Measurements from ENCODE around the gene ZNF277.
"Not testable (repeated sequence)": the region's sequence is repeated elsewhere in the genome, so short reads cannot be mapped to it uniquely, and the experiment has no call there.

Gene ZNF277

DNA sequence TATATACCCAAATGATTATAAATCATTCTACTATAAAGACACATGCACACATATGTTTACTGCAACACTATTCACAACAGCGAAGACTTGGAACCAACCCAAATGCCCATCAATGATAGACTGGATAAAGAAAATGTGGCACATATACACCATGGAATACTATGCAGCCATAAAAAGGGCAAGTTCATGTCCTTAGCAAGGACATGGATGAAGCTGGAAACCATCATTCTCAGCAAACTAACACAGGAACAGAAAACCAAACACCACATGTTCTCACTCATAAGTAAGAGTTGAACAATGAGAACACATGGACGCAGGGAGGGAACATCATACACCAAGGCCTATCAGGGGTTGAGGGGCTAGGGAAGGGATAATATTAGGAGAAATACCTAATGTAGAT lies 110.3 kb downstream of the ZNF277 start:
- DNase-seq (ENCODE audit: low read depth, low spot score): not testable (repeated sequence)

DNA sequence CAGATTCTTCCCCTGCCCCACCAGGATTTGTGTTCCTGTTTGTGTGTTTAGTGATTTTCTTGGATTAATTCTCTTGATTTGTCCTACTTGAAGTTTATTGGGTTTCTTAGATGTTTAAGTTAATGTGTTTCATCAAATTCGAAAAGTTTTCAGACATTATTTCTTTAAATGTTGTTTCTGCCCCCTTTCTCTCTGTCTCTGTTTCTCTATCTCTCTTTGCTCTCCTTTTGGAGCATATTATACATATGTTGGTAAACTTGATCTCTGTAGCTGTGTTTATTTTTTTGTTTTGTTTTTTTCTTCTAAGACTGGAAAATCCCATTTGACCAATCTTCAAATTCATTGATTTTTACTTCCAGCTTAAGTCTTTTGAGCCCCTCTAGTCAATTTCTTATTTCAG lies 115.6 kb downstream of the ZNF277 start:
- DNase-seq (ENCODE audit: low read depth, low spot score): no peak
- H3K4me3 ChIP-seq (ENCODE audit: low read length): no peak overlapping the region

More for the DNA sequence above, 110.3 kb downstream of the ZNF277 start:
- H3K4me3 ChIP-seq (ENCODE audit: low read length): not testable (repeated sequence)

GRCh38 chr7:112327566-112327965 lies 121.1 kb downstream of the ZNF277 start:
- DNase-seq (ENCODE audit: low read depth, low spot score): no peak
- no peak overlapping the region for H3K4me3 ChIP-seq (ENCODE audit: low read length)

GRCh38 chr7:112331492-112331891 lies 125.0 kb downstream of the ZNF277 start:
- DNase-seq (ENCODE audit: low read depth, low spot score): no peak
- no peak overlapping the region for H3K4me3 ChIP-seq (ENCODE audit: low read length)

- H3K4me3 ChIP-seq (ENCODE audit: low read length): no peak overlapping the region
- DNase-seq (ENCODE audit: low read depth, low spot score): peak; percentile 25
These were observed 127.9 kb downstream of the ZNF277 start for GRCh38 chr7:112334366-112334765.

GRCh38 chr7:112336261-112336660 lies 129.8 kb downstream of the ZNF277 start:
- no peak overlapping the region for H3K4me3 ChIP-seq (ENCODE audit: low read length)
- no peak for DNase-seq (ENCODE audit: low read depth, low spot score)

DNA sequence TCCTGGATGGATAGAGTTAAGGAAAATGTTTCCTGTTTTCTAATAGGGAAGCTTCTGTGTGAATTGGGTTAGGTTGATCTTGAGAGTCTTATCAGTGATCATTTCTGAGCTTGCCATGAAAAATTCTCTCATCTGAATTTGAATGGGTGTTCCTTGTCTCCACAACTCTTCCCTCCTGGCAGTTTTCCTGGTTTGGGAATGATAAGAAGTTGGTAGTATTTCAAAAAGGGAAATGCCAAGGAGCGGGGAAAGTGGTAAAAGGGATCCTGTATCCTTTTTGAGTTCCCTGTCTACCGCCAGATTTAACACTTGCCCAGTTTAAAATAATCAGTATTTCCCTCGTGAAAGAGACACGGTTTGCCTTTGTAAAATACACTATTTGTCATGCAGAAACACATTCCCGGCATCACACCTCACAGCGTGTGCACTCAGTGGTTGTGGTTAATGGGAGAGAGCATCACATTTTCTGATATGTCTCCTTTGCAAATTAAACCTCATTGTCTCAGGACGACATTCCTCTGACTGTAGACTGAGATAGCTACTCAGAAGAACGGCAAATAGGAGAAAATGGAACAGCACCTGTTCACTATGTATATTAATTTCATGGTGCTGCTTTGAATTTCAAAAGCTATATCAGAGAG lies 130.6 kb downstream of the ZNF277 start:
- no peak overlapping the region for H3K4me3 ChIP-seq (ENCODE audit: low read length)
- DNase-seq (ENCODE audit: low read depth, low spot score): no peak

- no peak overlapping the region for H3K4me3 ChIP-seq (ENCODE audit: low read length)
- DNase-seq (ENCODE audit: low read depth, low spot score): no peak
These were observed 131.4 kb downstream of the ZNF277 start for GRCh38 chr7:112337892-112338291.

- no peak for DNase-seq (ENCODE audit: low read depth, low spot score)
- H3K4me3 ChIP-seq (ENCODE audit: low read length): no peak overlapping the region
These were observed 132.3 kb downstream of the ZNF277 start for GRCh38 chr7:112338786-112339185.

DNA sequence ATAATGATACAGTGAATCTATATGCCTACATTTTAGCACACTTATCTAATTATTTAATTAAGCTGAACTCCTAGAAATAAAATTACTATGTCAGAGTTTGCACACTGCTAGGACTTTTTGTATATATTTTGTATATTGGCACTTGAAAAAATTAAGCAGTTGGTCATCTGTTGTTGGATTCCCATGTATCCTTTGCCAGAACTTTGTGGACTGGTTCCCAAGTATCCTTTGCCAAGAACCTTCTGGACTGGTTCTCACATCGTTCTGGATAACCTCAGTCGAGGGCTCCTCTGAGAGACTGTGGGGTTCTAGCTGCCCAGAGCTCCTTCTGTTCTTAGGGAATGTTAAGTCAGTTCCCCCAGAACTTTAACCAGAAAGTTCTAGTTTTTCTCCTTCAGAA lies 135.0 kb downstream of the ZNF277 start:
- DNase-seq (ENCODE audit: low read depth, low spot score): no peak
- no peak overlapping the region for H3K4me3 ChIP-seq (ENCODE audit: low read length)

- no peak overlapping the region for H3K4me3 ChIP-seq (ENCODE audit: low read length)
- DNase-seq (ENCODE audit: low read depth, low spot score): no peak
These were observed 140.0 kb downstream of the ZNF277 start for GRCh38 chr7:112346381-112347060.

- H3K4me3 ChIP-seq (ENCODE audit: low read length): no peak overlapping the region
- no peak for DNase-seq (ENCODE audit: low read depth, low spot score)
These were observed 140.6 kb downstream of the ZNF277 start for GRCh38 chr7:112347088-112347487.

DNA sequence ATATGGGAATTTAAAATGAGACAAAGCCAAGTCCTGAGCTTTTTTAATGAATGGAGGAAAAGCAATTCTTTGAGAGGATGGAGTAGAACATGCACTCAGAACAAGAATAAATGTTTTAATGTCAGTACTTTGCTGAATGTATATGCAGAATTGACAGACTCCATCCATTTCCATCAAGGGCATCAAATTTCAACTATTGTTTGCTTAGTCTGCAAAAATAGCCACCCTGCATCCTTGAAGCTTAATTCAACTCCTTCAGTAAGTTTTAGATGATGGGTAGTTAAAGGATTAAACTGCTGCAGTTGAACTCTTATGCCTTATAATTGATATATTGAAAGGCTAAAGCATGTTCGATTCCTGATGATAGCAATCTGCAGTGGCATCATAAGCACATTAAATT lies 144.1 kb downstream of the ZNF277 start:
- DNase-seq (ENCODE audit: low read depth, low spot score): no peak
- no peak overlapping the region for H3K4me3 ChIP-seq (ENCODE audit: low read length)

GRCh38 chr7:112356596-112356995 lies 150.1 kb downstream of the ZNF277 start:
- DNase-seq (ENCODE audit: low read depth, low spot score): no peak
- no peak overlapping the region for H3K4me3 ChIP-seq (ENCODE audit: low read length)

DNA sequence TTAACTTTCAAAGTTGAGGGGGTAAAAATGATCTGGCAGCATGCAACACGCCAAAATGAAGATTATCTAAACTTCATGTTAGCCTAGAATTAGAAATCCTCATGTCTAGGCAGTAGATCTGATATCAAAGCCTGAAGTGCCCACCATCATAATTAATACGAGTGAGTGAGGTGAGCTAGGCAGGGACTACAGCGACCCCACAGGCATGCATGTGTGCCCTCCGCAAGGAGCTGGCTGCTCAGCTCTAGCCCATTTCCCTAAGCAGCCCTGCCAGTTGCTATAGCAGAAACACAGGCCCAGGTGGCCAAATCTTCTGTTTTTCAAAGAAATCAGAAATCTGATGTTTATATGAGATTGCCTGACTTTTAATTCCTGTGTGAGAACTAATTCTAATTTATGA lies 150.6 kb downstream of the ZNF277 start:
- DNase-seq (ENCODE audit: low read depth, low spot score): no peak
- H3K4me3 ChIP-seq (ENCODE audit: low read length): no peak overlapping the region

GRCh38 chr7:112358513-112358912 lies 152.0 kb downstream of the ZNF277 start:
- DNase-seq (ENCODE audit: low read depth, low spot score): no peak
- H3K4me3 ChIP-seq (ENCODE audit: low read length): no peak overlapping the region

- DNase-seq (ENCODE audit: low read depth, low spot score): no peak
These were observed 152.6 kb downstream of the ZNF277 start for GRCh38 chr7:112359086-112359485.

GRCh38 chr7:112360681-112361080 lies 154.2 kb downstream of the ZNF277 start:
- no peak overlapping the region for H3K4me3 ChIP-seq (ENCODE audit: low read length)
- no peak for DNase-seq (ENCODE audit: low read depth, low spot score)

More at GRCh38 chr7:112359086-112359485, 152.6 kb downstream of the ZNF277 start:
- H3K4me3 ChIP-seq (ENCODE audit: low read length): no peak overlapping the region

DNA sequence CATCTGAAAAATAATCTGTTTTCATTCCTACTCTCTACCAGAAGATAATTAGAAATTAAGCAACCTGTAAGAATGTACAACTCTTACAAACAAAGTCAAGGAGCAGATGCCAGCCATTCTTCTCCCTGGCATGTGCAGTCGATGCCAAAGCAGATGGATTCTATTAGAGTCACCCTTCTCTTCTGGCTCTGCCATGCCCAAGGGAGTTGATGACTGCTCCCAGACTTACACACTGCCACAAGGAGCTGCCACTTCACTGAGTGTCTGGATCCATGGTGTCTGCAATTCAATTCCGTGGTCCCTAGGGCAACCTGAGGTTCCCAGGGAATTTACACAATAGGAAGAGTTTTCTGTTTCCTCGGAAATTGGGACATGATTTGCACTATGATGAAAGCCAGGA lies 154.7 kb downstream of the ZNF277 start:
- no peak for DNase-seq (ENCODE audit: low read depth, low spot score)
- no peak overlapping the region for H3K4me3 ChIP-seq (ENCODE audit: low read length)

DNA sequence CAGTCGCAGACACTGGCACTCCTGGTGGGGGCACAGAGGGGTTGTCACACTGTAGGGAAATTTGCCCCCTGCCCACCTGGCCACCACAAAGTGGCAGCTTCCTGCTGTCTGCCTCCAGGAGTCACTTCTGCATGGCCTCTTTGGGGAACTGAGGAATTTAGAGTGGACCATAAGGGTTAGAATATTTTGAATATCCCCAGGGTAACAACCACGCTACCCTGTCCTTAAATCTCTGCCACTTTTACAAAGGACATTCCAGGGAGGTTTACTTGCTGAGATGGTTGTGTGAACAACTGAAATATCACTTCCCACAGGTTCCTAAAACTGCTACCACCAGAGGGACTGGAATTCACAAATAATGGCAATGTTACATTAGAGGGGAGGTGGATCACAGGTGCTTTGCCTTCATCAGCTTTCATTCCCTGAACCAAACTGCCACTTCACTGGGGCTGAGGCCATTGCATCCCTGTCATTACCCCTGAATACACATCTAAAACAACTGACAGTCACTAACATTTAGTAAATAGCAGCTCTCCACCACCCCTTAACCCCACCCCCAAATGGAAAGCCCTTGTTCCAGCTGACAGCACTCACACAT lies 155.7 kb downstream of the ZNF277 start:
- no peak overlapping the region for H3K4me3 ChIP-seq (ENCODE audit: low read length)
- no peak for DNase-seq (ENCODE audit: low read depth, low spot score)

DNA sequence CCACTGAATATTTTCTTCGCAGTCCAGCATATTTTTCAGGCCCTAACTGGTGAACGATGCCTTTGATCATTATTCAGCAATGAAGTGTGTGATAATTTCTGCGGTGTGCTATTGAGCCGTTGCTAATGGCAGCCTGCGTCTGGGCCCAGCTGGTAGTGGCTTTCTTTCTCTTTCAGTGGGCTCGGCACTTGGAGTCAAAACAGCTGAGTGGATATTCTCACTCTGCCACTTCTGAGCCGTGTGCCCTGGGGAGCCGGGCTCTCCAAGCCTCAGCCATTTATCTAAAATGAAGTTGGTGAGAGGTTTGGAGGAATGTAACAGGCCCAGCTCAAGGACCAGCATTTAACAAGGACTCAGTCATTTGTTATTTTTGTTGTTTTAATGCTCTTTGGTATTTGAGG lies 156.2 kb downstream of the ZNF277 start:
- no peak overlapping the region for H3K4me3 ChIP-seq (ENCODE audit: low read length)
- DNase-seq (ENCODE audit: low read depth, low spot score): no peak
